ENCODE results near the gene DGKZ. TPM values are rescaled to one million over a fixed set of nuclear protein-coding genes. Genes with fewer than 3 reads are reported as not detected.
A peak's percentile ranks its signal among the peaks of the same experiment; 100 is the strongest.

DGKZ gene
- total RNA-seq, 1 experiment from 2014 or later = 68.9 TPM

DNA sequence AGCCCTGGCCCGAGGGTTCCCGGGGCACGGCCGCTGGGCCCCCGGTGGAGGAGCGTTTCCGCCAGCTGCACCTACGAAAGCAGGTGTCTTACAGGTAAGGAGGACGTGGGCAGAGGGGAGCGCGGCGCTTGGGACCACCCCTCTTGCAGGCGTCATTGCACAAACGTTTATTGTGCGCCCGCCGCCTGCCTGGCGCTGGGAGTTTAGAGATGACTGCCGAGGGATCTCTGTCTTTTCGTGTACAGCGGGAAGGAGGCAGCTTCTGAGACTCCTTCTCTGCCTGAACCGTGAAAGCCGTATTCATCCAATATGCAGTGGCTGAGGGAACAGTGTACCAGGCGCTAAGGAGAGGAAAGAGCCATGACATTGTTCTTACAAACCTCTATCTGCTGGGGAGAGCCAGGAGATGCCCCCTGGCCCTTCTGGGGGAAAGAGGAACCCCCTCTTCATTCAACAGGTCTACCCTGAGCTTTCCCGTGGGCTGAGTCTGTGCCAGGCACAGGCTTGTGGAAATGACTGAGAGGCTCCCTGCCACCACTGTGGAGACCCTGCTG is 13.8 kb upstream of the DGKZ start:
- no peak overlapping the region for H4K91ac ChIP-seq (ENCODE audit: insufficient read length, low read depth, low read length)
- H2BK20ac ChIP-seq (ENCODE audit: low read depth, low read length, poor library complexity, severe bottlenecking) = no peak overlapping the region
- peak overlapping the region; percentile 12 for H3K9ac ChIP-seq (ENCODE audit: extremely low read depth, insufficient read length, low read length)
- Mint-ChIP-seq H3K27me3 (ENCODE audit: low read depth) (peaks cover 64% of the 10 kb centered on the region), H3K4me1 (peaks cover 54 to 79% of the 10 kb centered on the region in 2 experiments), H3K36me3 (ENCODE audit: insufficient read depth in 1 of 3, low read depth in 3 of 3) (peaks cover 0 to 4% (median 0%) of the 10 kb centered on the region in 3 experiments; a peak in 2 of 7 replicates), H3K9me3 (no peaks in the 10 kb centered on the region; a peak in 1 of 5 replicates), H3K4me3 (peak overlapping the region; percentile 57 to 79), H3K27ac (no peak overlapping the region)
- H3K27ac ChIP-seq (ENCODE audit: insufficient read length, low read depth, low read length) = no peak overlapping the region
- no peak overlapping the region for H3K56ac ChIP-seq (ENCODE audit: insufficient read length, low read depth, low read length)
- H3K4ac ChIP-seq (ENCODE audit: low read depth, low read length) = no peak overlapping the region
- no peak overlapping the region for H3T11ph ChIP-seq (ENCODE audit: low read length)
- no peak overlapping the region for H2AK5ac ChIP-seq (ENCODE audit: insufficient read length, low read length)
- no peak for TF ChIP-seq CTCF (conservative IDR thresholded peaks at IDR 0.05)
- peaks cover 7% of the 10 kb centered on the region for H3K23me2 ChIP-seq (ENCODE audit: insufficient read length, low read depth, low read length, poor library complexity, severe bottlenecking)
- H3K18ac ChIP-seq (ENCODE audit: insufficient read length, low read depth, low read length) = no peak overlapping the region
- H2BK120ac ChIP-seq (ENCODE audit: low read depth, low read length, poor library complexity, severe bottlenecking) = no peak overlapping the region
- peak; percentile 64 for DNase-seq
- no peak overlapping the region for H2BK12ac ChIP-seq (ENCODE audit: insufficient read length, low read depth, low read length)
- H3K27me3 ChIP-seq (ENCODE audit: insufficient read depth, low read length) = peaks cover 22% of the 10 kb centered on the region; the same call in 1 of the 2 replicates
- H3K79me2 ChIP-seq (ENCODE audit: insufficient read depth, low read length) = no peaks in the 10 kb centered on the region
- H3K14ac ChIP-seq (ENCODE audit: insufficient read depth, low read length) = no peak overlapping the region
- H4K20me1 ChIP-seq (ENCODE audit: control insufficient read depth, insufficient read depth, insufficient read length) = no peaks in the 10 kb centered on the region
- H4K5ac ChIP-seq (ENCODE audit: insufficient read length, low read depth, low read length) = no peak overlapping the region
- H2BK5ac ChIP-seq (ENCODE audit: insufficient read length, low read length) = no peak overlapping the region
- no peak overlapping the region for H3K23ac ChIP-seq (ENCODE audit: insufficient read length, low read depth, low read length)
- no peak overlapping the region for H4K8ac ChIP-seq (replicated peaks; ENCODE audit: insufficient read length, low read depth, low read length)
- H3K9me3 ChIP-seq (ENCODE audit: control insufficient read depth, low read depth, low read length) = no peaks in the 10 kb centered on the region
- no peak overlapping the region for H2AFZ ChIP-seq (ENCODE audit: low read length)
- peak overlapping the region; percentile 36 for H3K4me2 ChIP-seq (ENCODE audit: insufficient read depth, insufficient read length, low read length)
- peaks cover 7% of the 10 kb centered on the region; the same call in 1 of the 2 replicates for H3K4me1 ChIP-seq (ENCODE audit: insufficient read depth, low read length)
- no peak overlapping the region for H2BK15ac ChIP-seq (ENCODE audit: low read depth, low read length)
- H3K79me1 ChIP-seq (ENCODE audit: insufficient read depth, low read depth, low read length, poor library complexity, severe bottlenecking) = no peaks in the 10 kb centered on the region
- no CpG with 5 or more reads among the region's 25 CpGs for WGBS (ENCODE audit: extremely low coverage, insufficient read length, low lambda C conversion rate)
